ENCODE results near the gene COX11. TPM values are rescaled to one million over a fixed set of nuclear protein-coding genes. Genes with fewer than 3 reads are reported as not detected.

Gene COX11
- total RNA-seq, 1 experiment from 2014 or later, result 87.0 TPM

GRCh38 chr17:54982399-54982798 is 13.9 kb upstream of the COX11 start:
- DNase-seq (ENCODE audit: low read depth, low spot score) (no peak), ATAC-seq (no peak)
- intact Hi-C loops (cut with micrococcal nuclease; ENCODE audit: unreplicated experiment) (no loop called here), in situ Hi-C loops (cut with HindIII; ENCODE audit: low pct_unique_long_range_greater_than_20kb, low sequenced_read_pairs) (no loop called here)
- Histone ChIP-seq H3K4me1 (ENCODE audit: control insufficient read depth, insufficient read depth, low read length) (no peaks in the 10 kb centered on the region), H3K27ac (ENCODE audit: low read length) (no peak overlapping the region), H3K27me3 (ENCODE audit: control insufficient read depth, insufficient read depth, low read length) (no peaks in the 10 kb centered on the region), H3K4me3 (ENCODE audit: low read depth in 2 of 2, low read length in 2 of 2) (no peak overlapping the region), H3K36me3 (ENCODE audit: control insufficient read depth, insufficient read depth, low read length) (no peaks in the 10 kb centered on the region), H3K9me3 (ENCODE audit: control insufficient read depth, insufficient read depth, low read depth, low read length) (peaks cover 23% of the 10 kb centered on the region)
- TF ChIP-seq TCF7L2 (IDR thresholded peaks at IDR 0.05; ENCODE audit: low read depth, low read length), result no peak
- no peak for TF ChIP-seq REST (IDR thresholded peaks at IDR 0.05; ENCODE audit: insufficient read depth in 1 of 2, low read depth in 2 of 2, low read length in 1 of 2)
- no peak for TF ChIP-seq POLR2AphosphoS5 (IDR thresholded peaks at IDR 0.05; ENCODE audit: low read depth, low read length)
- TF ChIP-seq CTCF (IDR thresholded peaks at IDR 0.05), result no peak
- TF ChIP-seq SIN3A (IDR thresholded peaks at IDR 0.05; ENCODE audit: borderline replicate concordance, insufficient read depth, low read depth, low read length), result no peak
- CTCF ChIA-PET, result no interaction called here
- POLR2A ChIA-PET, result no interaction called here
- BruUV-seq (replicated peaks), result no TSS peak

- in situ Hi-C loops (cut with HindIII; ENCODE audit: low pct_unique_long_range_greater_than_20kb, low sequenced_read_pairs), result no loop called here
- DNase-seq (ENCODE audit: low read depth, low spot score), result no peak
- no TSS peak for BruUV-seq (replicated peaks)
- intact Hi-C loops (cut with micrococcal nuclease; ENCODE audit: unreplicated experiment), result no loop called here
- Histone ChIP-seq H3K4me1 (ENCODE audit: control insufficient read depth, insufficient read depth, low read length) (no peaks in the 10 kb centered on the region), H3K27ac (ENCODE audit: low read length) (no peak overlapping the region), H3K36me3 (ENCODE audit: control insufficient read depth, insufficient read depth, low read length) (no peaks in the 10 kb centered on the region), H3K4me3 (ENCODE audit: low read depth in 2 of 2, low read length in 2 of 2) (no peak overlapping the region), H3K27me3 (ENCODE audit: control insufficient read depth, insufficient read depth, low read length) (no peaks in the 10 kb centered on the region), H3K9me3 (ENCODE audit: control insufficient read depth, insufficient read depth, low read depth, low read length) (peaks cover 23% of the 10 kb centered on the region)
- ChIA-PET POLR2A (no interaction called here), CTCF (no interaction called here)
- TF ChIP-seq POLR2AphosphoS5 (IDR thresholded peaks at IDR 0.05; ENCODE audit: low read depth, low read length) (no peak), TCF7L2 (IDR thresholded peaks at IDR 0.05; ENCODE audit: low read depth, low read length) (no peak), REST (IDR thresholded peaks at IDR 0.05; ENCODE audit: insufficient read depth in 1 of 2, low read depth in 2 of 2, low read length in 1 of 2) (no peak), SIN3A (IDR thresholded peaks at IDR 0.05; ENCODE audit: borderline replicate concordance, insufficient read depth, low read depth, low read length) (no peak), CTCF (IDR thresholded peaks at IDR 0.05) (no peak)
- no peak for ATAC-seq
Measured at GRCh38 chr17:54980375-54980774, 11.9 kb upstream of the COX11 start.
